ENCODE data around the gene TENT4A. TPM values are rescaled to one million over a fixed set of nuclear protein-coding genes. Genes with fewer than 3 reads are reported as not detected.
"Not testable (repeated sequence)": the region's sequence is repeated elsewhere in the genome, so short reads cannot be mapped to it uniquely, and the experiment has no call there.

TENT4A gene
- 10 to 100 TPM; 44.2 to 44.3 TPM for total RNA-seq

GRCh38 chr5:6713274-6714225 is at the start of gene TENT4A:
Gene TENT4A, plus strand, starts transcription at chr5:6713432. Its CDS starts 552 bp downstream, at chr5:6713984.
- Mint-ChIP-seq H3K36me3 (peaks cover 14 to 23% of the 10 kb centered on the region in 2 donors), H3K27ac (peak within 1 kb of the TSS; percentile 96 to 97), H3K9me3 (no peaks in the 10 kb centered on the region)
- DNase-seq (ENCODE audit: low spot score in 2 of 2) = peak in 1 of 2 donors; percentile 6
- peak; percentile 2 to 7 for ATAC-seq

DNA sequence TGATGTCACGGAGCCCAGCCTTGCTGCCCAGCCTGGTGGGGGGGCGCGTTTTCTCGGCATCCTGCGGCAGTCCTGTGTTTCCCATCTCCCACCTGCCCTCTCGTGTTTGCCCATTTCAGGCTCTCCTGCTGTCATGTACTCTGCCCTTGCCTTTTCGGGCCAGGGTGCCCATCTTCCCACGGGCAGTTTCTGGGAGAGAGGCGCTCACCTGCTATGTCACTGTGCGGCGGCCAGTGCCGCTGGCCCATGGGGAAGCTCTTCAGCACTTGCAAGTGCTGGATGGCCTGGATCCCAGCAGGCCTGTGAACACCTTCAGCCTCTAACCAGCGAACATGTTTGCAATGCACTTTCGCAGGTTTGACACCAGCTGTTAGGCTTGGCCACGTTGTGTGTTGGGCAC is 46.5 kb upstream of the TENT4A start:
- DNase-seq (ENCODE audit: low spot score in 2 of 2) = no peak
- Mint-ChIP-seq H3K27ac (no peak overlapping the region), H3K36me3 (peaks cover 11 to 22% of the 10 kb centered on the region in 2 donors), H3K9me3 (no peaks in the 10 kb centered on the region)
- ATAC-seq = no peak

DNA sequence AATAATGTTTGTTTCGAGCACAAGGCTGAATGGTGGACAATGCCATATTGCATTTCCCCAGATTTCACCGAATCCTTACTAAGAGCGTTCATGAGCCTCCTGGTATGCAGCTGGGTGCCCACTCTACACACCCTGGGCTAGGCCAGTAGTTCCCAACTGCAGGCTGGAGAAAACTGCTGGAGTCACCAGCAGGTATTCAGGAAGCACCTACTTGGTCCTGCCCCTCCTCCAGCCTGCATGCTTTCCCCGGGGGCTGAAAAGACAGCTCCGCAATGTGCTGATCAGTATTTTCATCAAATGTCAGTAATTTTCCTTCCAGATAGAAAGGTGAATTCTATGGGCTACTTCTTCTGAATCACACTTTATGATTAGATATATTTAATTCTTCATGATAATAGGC is 45.6 kb upstream of the TENT4A start:
- DNase-seq (ENCODE audit: low spot score in 2 of 2) (no peak), ATAC-seq (no peak)
- Mint-ChIP-seq H3K36me3 (peaks cover 11 to 22% of the 10 kb centered on the region in 2 donors), H3K27ac (no peak overlapping the region), H3K9me3 (no peaks in the 10 kb centered on the region)

DNA sequence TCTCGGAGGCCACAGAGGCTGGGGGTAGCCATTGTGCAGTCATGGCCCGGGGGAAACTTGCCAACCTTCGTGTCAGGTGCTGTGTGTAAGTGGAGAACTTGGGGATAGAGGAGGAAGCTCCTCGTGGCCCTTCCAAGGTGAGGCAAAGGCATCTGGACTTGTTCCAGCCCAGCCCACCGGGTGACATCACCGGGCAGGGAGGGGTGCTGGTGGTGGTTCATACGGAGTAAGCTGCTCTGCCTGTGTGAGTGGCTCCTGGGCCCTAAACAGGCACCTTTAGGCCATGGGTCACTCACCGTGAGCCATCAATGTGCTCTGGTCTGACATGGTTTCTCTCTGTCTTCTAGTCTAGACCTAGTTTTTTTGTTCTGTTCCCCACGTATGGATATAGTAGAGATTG is 44.5 kb upstream of the TENT4A start:
- not testable (repeated sequence) for DNase-seq (ENCODE audit: low spot score in 2 of 2); H3K27ac Mint-ChIP-seq; ATAC-seq; H3K9me3 Mint-ChIP-seq
- peaks cover 20 to 22% of the 10 kb centered on the region in 2 donors for H3K36me3 Mint-ChIP-seq

GRCh38 chr5:6673031-6673430 is 40.2 kb upstream of the TENT4A start:
- DNase-seq (ENCODE audit: low spot score in 2 of 2) (no peak), ATAC-seq (no peak)
- peaks cover 20 to 22% of the 10 kb centered on the region in 2 donors for H3K36me3 Mint-ChIP-seq
- H3K27ac Mint-ChIP-seq = no peak overlapping the region
- H3K9me3 Mint-ChIP-seq = peaks cover 4 to 7% of the 10 kb centered on the region in 2 donors

GRCh38 chr5:6673963-6674362 is 39.3 kb upstream of the TENT4A start:
- ATAC-seq (no peak), DNase-seq (ENCODE audit: low spot score in 2 of 2) (no peak)
- H3K27ac Mint-ChIP-seq = no peak overlapping the region
- peaks cover 4 to 7% of the 10 kb centered on the region in 2 donors for H3K9me3 Mint-ChIP-seq
- peaks cover 20 to 22% of the 10 kb centered on the region in 2 donors for H3K36me3 Mint-ChIP-seq

DNA sequence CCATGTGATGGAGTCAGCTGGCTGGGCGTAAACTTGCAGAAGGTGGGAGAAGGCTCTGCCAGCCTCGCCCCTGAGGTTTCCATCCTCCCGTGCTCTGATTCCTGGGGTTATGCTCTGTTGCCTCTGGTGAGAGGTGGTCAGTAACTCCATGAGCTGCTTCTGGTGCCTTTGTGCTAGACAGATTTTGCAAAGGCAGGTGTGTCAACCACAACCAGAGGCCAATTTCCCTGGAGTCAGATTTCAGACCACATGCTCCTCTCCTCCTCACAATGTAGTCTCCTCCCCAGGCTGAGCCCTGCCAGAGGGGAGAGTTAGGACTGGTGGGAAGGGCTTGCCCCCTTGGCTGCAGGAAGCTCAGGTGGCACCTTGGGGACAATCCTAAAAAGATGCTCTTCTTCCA is 38.8 kb upstream of the TENT4A start:
- H3K27ac Mint-ChIP-seq = no peak overlapping the region
- H3K9me3 Mint-ChIP-seq = peaks cover 4 to 7% of the 10 kb centered on the region in 2 donors
- DNase-seq (ENCODE audit: low spot score in 2 of 2) = no peak
- peaks cover 19 to 20% of the 10 kb centered on the region in 2 donors for H3K36me3 Mint-ChIP-seq
- no peak for ATAC-seq

DNA sequence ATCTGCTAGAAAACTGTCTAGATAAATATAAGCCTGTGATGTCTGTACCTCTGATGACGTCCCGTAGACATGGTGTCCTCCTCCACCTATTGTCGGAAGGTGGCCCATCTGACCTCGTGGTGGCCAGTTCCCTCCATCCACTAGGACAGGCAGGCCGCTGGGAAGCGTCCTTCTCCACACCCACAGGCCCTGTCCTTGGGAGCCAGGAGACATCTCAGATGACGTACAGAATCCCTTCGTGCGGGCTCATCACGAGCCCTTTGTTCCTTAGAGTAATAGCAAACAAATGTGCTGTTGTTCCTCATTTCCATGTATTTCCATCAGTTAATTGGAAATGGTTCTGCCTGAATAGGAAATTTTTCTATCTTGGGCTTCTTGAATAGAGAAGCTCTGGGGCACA is 38.3 kb upstream of the TENT4A start:
- H3K9me3 Mint-ChIP-seq = peaks cover 4 to 7% of the 10 kb centered on the region in 2 donors
- DNase-seq (ENCODE audit: low spot score in 2 of 2) (no peak), ATAC-seq (no peak)
- no peak overlapping the region for H3K27ac Mint-ChIP-seq
- H3K36me3 Mint-ChIP-seq = peaks cover 14 to 20% of the 10 kb centered on the region in 2 donors

DNA sequence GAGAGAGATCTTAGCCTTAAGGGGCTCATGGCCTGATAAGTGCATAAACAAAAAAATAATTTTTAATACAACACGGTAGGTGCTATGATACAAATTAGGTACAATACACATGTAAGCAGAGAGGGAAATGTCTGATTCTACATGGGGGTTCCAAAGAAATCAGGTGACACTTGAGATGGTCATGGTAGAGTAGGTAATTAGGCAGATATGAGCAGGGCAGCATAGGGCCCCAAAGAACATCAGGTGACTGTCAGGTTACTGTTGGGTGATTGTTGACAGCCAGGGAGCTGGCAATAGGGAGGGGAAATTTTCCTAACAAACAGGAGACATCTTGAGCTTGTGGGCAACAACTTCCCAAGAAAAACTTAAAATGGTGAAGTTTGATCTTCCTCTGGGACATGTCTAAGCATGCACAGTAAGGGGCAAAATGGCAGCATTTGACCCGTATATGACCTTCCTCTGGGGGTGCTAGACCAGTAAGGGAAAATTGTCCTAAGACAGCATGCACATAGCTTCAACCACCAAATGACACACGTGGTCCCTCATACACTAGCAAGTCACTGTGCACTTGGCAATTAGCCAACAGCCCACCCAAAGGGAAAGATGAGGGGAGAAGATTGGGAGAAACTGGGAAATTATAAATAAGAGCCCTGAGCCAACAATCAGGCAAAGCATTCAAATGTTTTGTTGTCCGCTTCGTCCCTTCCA is 37.3 kb upstream of the TENT4A start:
- Mint-ChIP-seq H3K9me3 (peaks cover 4 to 7% of the 10 kb centered on the region in 2 donors), H3K27ac (peak overlapping the region; percentile 33 to 53), H3K36me3 (peaks cover 5 to 19% of the 10 kb centered on the region in 2 donors)
- DNase-seq (ENCODE audit: low spot score in 2 of 2) (no peak), ATAC-seq (no peak)

DNA sequence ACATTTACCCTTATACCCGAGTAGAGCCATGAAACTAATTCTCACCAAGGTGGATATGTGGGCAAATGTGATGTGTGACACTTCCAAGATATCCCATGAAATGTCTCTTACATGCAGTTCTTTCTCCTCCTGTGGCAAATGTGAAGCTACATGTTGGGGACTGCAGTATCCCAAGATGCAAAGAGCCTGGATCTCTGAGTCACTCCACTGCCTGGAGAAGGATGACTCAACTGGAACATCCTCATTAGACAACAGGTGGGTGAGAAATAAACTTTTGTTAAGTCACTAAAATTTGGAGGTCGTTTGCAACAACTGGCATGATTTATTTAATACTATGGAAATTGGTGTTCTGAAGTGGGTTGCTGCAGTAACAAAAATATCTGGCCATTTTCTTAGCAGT is 36.5 kb upstream of the TENT4A start:
- no peak for ATAC-seq
- no peak for DNase-seq (ENCODE audit: low spot score in 2 of 2)
- H3K27ac Mint-ChIP-seq = no peak overlapping the region
- H3K9me3 Mint-ChIP-seq = peaks cover 4 to 10% of the 10 kb centered on the region in 2 donors
- peaks cover 0 to 13% of the 10 kb centered on the region in 2 donors for H3K36me3 Mint-ChIP-seq

DNA sequence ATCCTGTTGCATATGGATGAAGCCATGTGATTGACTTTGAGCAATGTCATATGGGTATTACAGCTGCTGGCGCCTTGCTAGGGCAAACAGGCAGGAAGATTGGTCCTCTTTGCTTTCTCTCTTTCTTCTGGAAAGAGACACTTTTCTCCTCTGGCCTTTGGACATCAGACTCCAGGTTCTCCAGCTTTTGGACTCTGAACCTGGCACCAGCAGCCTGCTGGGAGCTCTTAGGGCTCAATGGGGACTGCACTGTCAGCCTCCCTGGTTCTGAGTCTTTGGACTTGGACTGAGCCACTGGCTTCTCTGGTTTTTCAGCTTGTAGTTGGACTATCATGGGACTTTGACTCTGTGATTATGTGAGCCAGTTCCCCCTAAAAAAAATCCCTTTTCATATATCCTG is 34.8 kb upstream of the TENT4A start:
- ATAC-seq (no peak), DNase-seq (ENCODE audit: low spot score in 2 of 2) (no peak)
- Mint-ChIP-seq H3K27ac (no peak overlapping the region), H3K36me3 (peaks cover 0 to 7% of the 10 kb centered on the region in 2 donors), H3K9me3 (peaks cover 4 to 5% of the 10 kb centered on the region in 2 donors)

GRCh38 chr5:6680922-6681321 is 32.3 kb upstream of the TENT4A start:
- Mint-ChIP-seq H3K36me3 (peaks cover 0 to 4% of the 10 kb centered on the region in 2 donors), H3K27ac (no peak overlapping the region), H3K9me3 (peaks cover 0 to 4% of the 10 kb centered on the region in 2 donors)
- DNase-seq (ENCODE audit: low spot score in 2 of 2) (no peak), ATAC-seq (no peak)

DNA sequence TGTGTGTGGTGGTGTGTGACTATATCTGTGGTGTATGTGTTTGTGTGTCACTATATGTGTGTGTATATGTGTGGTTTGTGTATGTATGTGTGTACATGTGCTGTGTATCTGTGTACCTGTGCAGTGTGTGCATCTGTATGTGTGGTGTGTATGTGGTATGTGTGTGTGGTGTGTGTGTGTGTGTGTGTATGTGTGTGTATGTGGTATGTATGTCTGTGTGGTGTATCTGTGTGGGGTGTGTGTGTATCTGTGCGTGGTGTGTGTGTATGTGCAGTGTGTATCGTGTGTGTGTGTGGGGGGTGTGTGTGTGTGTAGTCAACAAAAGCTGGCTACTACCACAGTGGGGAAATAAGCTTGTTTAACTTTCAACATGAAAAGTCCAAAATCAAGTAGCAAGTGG is 31.6 kb upstream of the TENT4A start:
- H3K9me3 Mint-ChIP-seq = peaks cover 0 to 4% of the 10 kb centered on the region in 2 donors
- peaks cover 0 to 1% of the 10 kb centered on the region in 2 donors for H3K36me3 Mint-ChIP-seq
- ATAC-seq (no peak), DNase-seq (ENCODE audit: low spot score in 2 of 2) (no peak)
- no peak overlapping the region for H3K27ac Mint-ChIP-seq

- no peak for DNase-seq (ENCODE audit: low spot score in 2 of 2)
- Mint-ChIP-seq H3K9me3 (peaks cover 0 to 4% of the 10 kb centered on the region in 2 donors), H3K36me3 (no peaks in the 10 kb centered on the region), H3K27ac (no peak overlapping the region)
- ATAC-seq = no peak
Measured at GRCh38 chr5:6682239-6682638, 31.0 kb upstream of the TENT4A start.

- ATAC-seq (no peak), DNase-seq (ENCODE audit: low spot score in 2 of 2) (no peak)
- H3K27ac Mint-ChIP-seq = no peak overlapping the region
- peaks cover 0 to 4% of the 10 kb centered on the region in 2 donors for H3K9me3 Mint-ChIP-seq
- H3K36me3 Mint-ChIP-seq = no peaks in the 10 kb centered on the region
Measured at GRCh38 chr5:6683241-6683640, 30.0 kb upstream of the TENT4A start.

GRCh38 chr5:6684075-6684474 is 29.2 kb upstream of the TENT4A start:
- no peak for ATAC-seq
- H3K9me3 Mint-ChIP-seq = peaks cover 0 to 4% of the 10 kb centered on the region in 2 donors
- no peak overlapping the region for H3K27ac Mint-ChIP-seq
- no peaks in the 10 kb centered on the region for H3K36me3 Mint-ChIP-seq
- DNase-seq (ENCODE audit: low spot score in 2 of 2) = no peak

DNA sequence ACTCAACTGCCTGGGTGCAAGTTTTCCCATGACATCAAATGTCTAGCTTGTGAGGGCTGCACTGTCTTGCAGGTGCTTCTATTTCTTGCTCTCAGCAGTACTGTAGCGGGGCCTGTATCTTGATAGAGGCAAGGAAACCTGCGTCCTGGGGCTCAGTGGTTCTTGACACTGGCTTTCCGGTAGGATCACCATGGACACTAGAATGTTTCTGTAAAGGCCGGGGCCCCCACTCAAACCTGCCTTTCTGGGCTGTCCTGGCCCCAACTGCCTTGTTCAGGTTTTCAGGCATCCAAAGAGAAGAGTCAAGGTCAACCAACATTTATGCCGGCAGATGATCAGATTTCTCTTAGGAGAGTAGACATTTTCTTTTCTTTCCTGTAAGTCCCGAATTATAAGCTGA is 26.7 kb upstream of the TENT4A start:
- H3K36me3 Mint-ChIP-seq = no peaks in the 10 kb centered on the region
- H3K9me3 Mint-ChIP-seq = peaks cover 0 to 3% of the 10 kb centered on the region in 2 donors
- ATAC-seq = no peak
- H3K27ac Mint-ChIP-seq = no peak overlapping the region
- no peak for DNase-seq (ENCODE audit: low spot score in 2 of 2)
